ENCODE measurements around the gene ATL2.

ATL2 gene

DNA sequence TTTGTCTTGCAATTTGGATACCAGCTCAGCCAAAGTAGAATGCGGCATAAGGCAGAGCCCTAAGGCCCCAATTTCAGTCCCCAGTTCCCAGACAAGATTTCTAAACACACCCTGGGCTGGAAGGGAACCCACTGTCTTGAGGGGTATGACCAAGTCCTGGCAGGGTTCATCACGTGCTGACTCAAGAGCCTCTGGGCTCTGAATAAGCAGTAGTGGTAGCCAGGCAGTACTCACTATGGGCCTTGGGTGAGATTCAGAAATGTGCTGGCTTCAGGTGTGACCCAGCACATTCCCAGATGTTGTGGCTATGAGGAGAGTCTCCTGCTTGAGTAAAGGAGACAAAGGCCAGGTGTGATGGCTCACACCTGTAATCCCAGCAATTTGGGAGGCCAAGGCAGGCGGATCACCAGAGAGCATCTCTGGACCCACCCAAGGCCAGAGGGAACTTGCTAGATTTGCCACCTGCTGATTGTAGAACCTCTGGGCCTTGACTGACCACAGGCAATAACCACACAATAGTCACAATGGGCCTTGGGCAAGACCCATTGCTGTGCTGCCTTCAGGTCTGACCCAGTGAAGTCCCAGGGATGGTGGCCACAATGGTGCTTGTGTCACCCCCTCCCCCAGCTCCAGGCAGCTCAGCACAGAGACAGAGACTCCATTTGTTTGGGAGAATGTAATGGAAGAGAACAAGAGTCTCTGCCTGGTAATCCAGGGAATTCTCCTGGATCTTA, 74.9 kb downstream of the ATL2 start:
- peaks cover 3% of the 10 kb centered on the region for H3K4me1 ChIP-seq (ENCODE audit: insufficient read depth, insufficient read length)
- no peak overlapping the region for H3K9ac ChIP-seq (ENCODE audit: insufficient read length, low read depth)
- H3K4me3 ChIP-seq (ENCODE audit: insufficient read length, low read depth), result no peak overlapping the region
- no peak for DNase-seq (ENCODE audit: low read depth, low spot score)
- no peaks in the 10 kb centered on the region for H3K27me3 ChIP-seq (ENCODE audit: insufficient read depth, insufficient read length)
- H3K9me3 ChIP-seq (ENCODE audit: insufficient read depth, low read length), result no peaks in the 10 kb centered on the region
- H3K36me3 ChIP-seq (ENCODE audit: insufficient read depth, insufficient read length, low read length), result peaks cover 43% of the 10 kb centered on the region
- TF ChIP-seq SUZ12 (IDR thresholded peaks at IDR 0.05; ENCODE audit: extremely low read depth, insufficient read depth, insufficient read length), result no peak
- no peak for TF ChIP-seq YY1 (IDR thresholded peaks at IDR 0.05; ENCODE audit: insufficient read depth, insufficient read length)

DNA sequence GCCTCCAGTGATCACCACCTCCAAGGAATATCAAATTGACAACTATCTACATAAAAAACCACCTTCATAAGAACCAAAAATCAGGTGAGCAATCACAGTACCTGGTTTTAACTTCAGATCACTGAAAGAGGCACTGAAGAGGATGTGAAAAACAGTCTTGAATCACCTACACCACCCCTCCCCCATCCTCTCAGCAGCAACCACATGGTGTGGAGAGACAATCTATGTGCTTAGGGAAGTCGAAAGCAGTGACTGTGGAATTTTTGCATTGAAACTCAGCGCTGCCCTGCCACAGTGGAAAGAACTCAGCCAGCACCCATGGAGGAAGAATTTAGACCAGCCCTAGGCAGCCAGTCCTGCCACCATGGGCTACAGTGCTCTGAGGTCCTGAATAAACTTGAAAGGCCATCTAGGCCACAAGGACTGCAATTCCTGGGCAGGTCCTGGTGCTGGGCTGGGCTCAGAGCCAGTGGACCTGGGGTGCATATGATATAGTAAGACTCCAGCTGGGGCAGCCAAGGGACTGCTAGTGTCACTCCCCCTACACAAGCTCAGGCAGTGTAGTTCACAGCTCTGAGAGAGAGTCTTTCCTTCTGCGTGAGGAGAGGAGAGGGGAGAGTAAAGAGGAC, 75.6 kb downstream of the ATL2 start:
- Histone ChIP-seq H3K9me3 (ENCODE audit: insufficient read depth, low read length) (no peaks in the 10 kb centered on the region), H3K4me3 (ENCODE audit: insufficient read length, low read depth) (no peak overlapping the region), H3K36me3 (ENCODE audit: insufficient read depth, insufficient read length, low read length) (peaks cover 46% of the 10 kb centered on the region), H3K9ac (ENCODE audit: insufficient read length, low read depth) (no peak overlapping the region), H3K4me1 (ENCODE audit: insufficient read depth, insufficient read length) (peaks cover 3% of the 10 kb centered on the region), H3K27me3 (ENCODE audit: insufficient read depth, insufficient read length) (no peaks in the 10 kb centered on the region)
- TF ChIP-seq ZNF274 (IDR thresholded peaks at IDR 0.05; ENCODE audit: low read depth, low read length) (no peak), YY1 (IDR thresholded peaks at IDR 0.05; ENCODE audit: insufficient read depth, insufficient read length) (no peak), SUZ12 (IDR thresholded peaks at IDR 0.05; ENCODE audit: extremely low read depth, insufficient read depth, insufficient read length) (no peak)
- no peak for DNase-seq (ENCODE audit: low read depth, low spot score)

GRCh38 chr2:38298539-38298938, 78.5 kb downstream of the ATL2 start:
- H3K9ac ChIP-seq (ENCODE audit: insufficient read length, low read depth), result no peak overlapping the region
- no peaks in the 10 kb centered on the region for H3K9me3 ChIP-seq (ENCODE audit: insufficient read depth, low read length)
- H3K4me3 ChIP-seq (ENCODE audit: insufficient read length, low read depth), result no peak overlapping the region
- DNase-seq (ENCODE audit: low read depth, low spot score), result no peak
- TF ChIP-seq ZNF274 (IDR thresholded peaks at IDR 0.05; ENCODE audit: low read depth, low read length) (no peak), YY1 (IDR thresholded peaks at IDR 0.05; ENCODE audit: insufficient read depth, insufficient read length) (no peak), SUZ12 (IDR thresholded peaks at IDR 0.05; ENCODE audit: extremely low read depth, insufficient read depth, insufficient read length) (no peak)
- peaks cover 3% of the 10 kb centered on the region for H3K4me1 ChIP-seq (ENCODE audit: insufficient read depth, insufficient read length)
- H3K27me3 ChIP-seq (ENCODE audit: insufficient read depth, insufficient read length), result no peaks in the 10 kb centered on the region
- peaks cover 59% of the 10 kb centered on the region for H3K36me3 ChIP-seq (ENCODE audit: insufficient read depth, insufficient read length, low read length)

- no peak overlapping the region for H3K9ac ChIP-seq (ENCODE audit: insufficient read length, low read depth)
- peaks cover 46% of the 10 kb centered on the region for H3K36me3 ChIP-seq (ENCODE audit: insufficient read depth, insufficient read length, low read length)
- H3K4me3 ChIP-seq (ENCODE audit: insufficient read length, low read depth), result no peak overlapping the region
- H3K4me1 ChIP-seq (ENCODE audit: insufficient read depth, insufficient read length), result no peaks in the 10 kb centered on the region
- no peaks in the 10 kb centered on the region for H3K27me3 ChIP-seq (ENCODE audit: insufficient read depth, insufficient read length)
- no peak for DNase-seq (ENCODE audit: low read depth, low spot score)
- H3K9me3 ChIP-seq (ENCODE audit: insufficient read depth, low read length), result no peaks in the 10 kb centered on the region
- TF ChIP-seq YY1 (IDR thresholded peaks at IDR 0.05; ENCODE audit: insufficient read depth, insufficient read length), result no peak
- no peak for TF ChIP-seq ZNF274 (IDR thresholded peaks at IDR 0.05; ENCODE audit: low read depth, low read length)
- TF ChIP-seq SUZ12 (IDR thresholded peaks at IDR 0.05; ENCODE audit: extremely low read depth, insufficient read depth, insufficient read length), result no peak
Measured at GRCh38 chr2:38296197-38296780, 80.8 kb downstream of the ATL2 start.

DNA sequence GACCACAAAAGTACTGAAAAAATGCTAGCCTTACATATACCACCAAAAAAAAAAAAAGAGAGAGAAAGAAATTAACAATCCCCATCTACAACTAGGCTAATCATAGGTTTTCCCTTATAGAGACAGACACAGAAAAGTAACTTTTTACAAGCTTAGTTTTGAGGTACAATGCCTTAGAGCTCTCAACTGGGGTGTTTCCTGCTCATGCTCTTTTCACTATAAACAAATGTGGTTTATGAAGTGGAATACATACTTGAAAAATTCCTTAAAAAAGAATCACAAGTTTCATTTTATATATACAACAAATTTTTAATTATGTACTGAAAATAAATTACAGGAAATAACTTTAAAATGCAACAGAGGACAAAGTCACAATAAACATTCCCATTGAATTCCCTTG, 82.5 kb downstream of the ATL2 start:
- DNase-seq (ENCODE audit: low read depth, low spot score), result no peak
- no peaks in the 10 kb centered on the region for H3K9me3 ChIP-seq (ENCODE audit: insufficient read depth, low read length)
- H3K9ac ChIP-seq (ENCODE audit: insufficient read length, low read depth), result no peak overlapping the region
- H3K4me1 ChIP-seq (ENCODE audit: insufficient read depth, insufficient read length), result no peaks in the 10 kb centered on the region
- H3K36me3 ChIP-seq (ENCODE audit: insufficient read depth, insufficient read length, low read length), result peaks cover 46% of the 10 kb centered on the region
- H3K4me3 ChIP-seq (ENCODE audit: insufficient read length, low read depth), result no peak overlapping the region
- H3K27me3 ChIP-seq (ENCODE audit: insufficient read depth, insufficient read length), result no peaks in the 10 kb centered on the region
- TF ChIP-seq YY1 (IDR thresholded peaks at IDR 0.05; ENCODE audit: insufficient read depth, insufficient read length) (no peak), SUZ12 (IDR thresholded peaks at IDR 0.05; ENCODE audit: extremely low read depth, insufficient read depth, insufficient read length) (no peak), ZNF274 (IDR thresholded peaks at IDR 0.05; ENCODE audit: low read depth, low read length) (no peak)

DNA sequence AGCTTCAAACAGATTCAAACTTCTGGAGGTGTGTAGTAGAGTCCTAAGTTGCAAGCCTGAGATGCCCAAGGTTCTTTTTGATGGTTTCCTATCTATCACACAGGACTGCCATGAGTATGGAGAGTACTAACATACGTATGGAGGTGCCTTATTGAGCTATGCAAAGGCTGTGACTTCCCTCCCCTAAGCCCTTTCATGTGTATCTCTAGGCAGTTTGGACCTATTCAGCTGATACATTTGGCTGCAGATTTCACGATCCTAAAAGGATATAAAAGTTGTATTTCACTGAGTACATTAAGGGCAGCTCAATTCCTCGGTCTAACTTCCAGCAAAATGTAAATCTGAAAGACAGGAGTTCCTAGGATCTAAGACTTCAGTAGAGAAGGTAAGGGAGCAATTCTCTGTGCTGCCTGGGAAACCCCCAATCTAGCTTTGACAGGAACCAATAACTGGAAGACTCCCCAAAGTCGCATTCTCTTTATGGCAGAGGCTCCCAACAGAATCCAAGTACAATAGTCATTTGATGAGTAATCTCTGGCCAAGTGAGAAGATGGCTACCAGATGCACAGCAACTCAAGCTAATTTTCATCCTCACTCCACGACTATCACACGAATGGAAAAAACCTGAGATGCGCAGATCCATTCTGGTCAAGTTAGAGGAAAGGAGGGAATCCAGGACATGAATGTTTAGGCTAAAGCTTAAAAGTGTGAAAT, 83.8 kb downstream of the ATL2 start:
- Histone ChIP-seq H3K27me3 (ENCODE audit: insufficient read depth, insufficient read length) (no peaks in the 10 kb centered on the region), H3K4me1 (ENCODE audit: insufficient read depth, insufficient read length) (no peaks in the 10 kb centered on the region), H3K36me3 (ENCODE audit: insufficient read depth, insufficient read length, low read length) (peaks cover 34% of the 10 kb centered on the region)

DNA sequence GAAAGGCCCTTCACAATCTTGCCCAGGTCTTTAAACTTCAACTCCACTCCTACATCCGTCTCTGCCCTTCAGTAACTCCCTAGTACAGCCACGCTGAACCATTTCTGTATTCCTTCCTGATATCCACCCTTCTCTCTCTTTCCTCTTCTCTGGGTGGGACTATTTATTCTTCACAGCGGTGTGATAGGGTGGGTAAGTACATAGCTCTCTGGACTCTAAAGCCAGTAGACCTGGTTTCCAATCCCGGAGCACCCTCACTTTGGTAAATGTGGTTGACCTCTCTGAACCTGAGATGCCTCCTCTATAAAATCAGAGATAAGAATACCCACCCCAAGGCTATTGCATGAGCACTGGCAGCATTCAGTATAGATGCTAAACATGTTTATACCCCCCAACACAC, 86.7 kb downstream of the ATL2 start:
- TF ChIP-seq ZNF274 (IDR thresholded peaks at IDR 0.05; ENCODE audit: low read depth, low read length) (no peak), YY1 (IDR thresholded peaks at IDR 0.05; ENCODE audit: insufficient read depth, insufficient read length) (no peak), SUZ12 (IDR thresholded peaks at IDR 0.05; ENCODE audit: extremely low read depth, insufficient read depth, insufficient read length) (no peak)
- Histone ChIP-seq H3K9me3 (ENCODE audit: insufficient read depth, low read length) (no peaks in the 10 kb centered on the region), H3K4me3 (ENCODE audit: insufficient read length, low read depth) (no peak overlapping the region), H3K36me3 (ENCODE audit: insufficient read depth, insufficient read length, low read length) (peaks cover 7% of the 10 kb centered on the region), H3K27me3 (ENCODE audit: insufficient read depth, insufficient read length) (no peaks in the 10 kb centered on the region), H3K4me1 (ENCODE audit: insufficient read depth, insufficient read length) (no peaks in the 10 kb centered on the region), H3K9ac (ENCODE audit: insufficient read length, low read depth) (no peak overlapping the region)
- DNase-seq (ENCODE audit: low read depth, low spot score), result no peak

More for the DNA sequence above, 83.8 kb downstream of the ATL2 start:
- Histone ChIP-seq H3K9ac (ENCODE audit: insufficient read length, low read depth) (no peak overlapping the region), H3K4me3 (ENCODE audit: insufficient read length, low read depth) (no peak overlapping the region), H3K9me3 (ENCODE audit: insufficient read depth, low read length) (no peaks in the 10 kb centered on the region)
- no peak for TF ChIP-seq SUZ12 (IDR thresholded peaks at IDR 0.05; ENCODE audit: extremely low read depth, insufficient read depth, insufficient read length)
- no peak for TF ChIP-seq ZNF274 (IDR thresholded peaks at IDR 0.05; ENCODE audit: low read depth, low read length)
- no peak for TF ChIP-seq YY1 (IDR thresholded peaks at IDR 0.05; ENCODE audit: insufficient read depth, insufficient read length)
- no peak for DNase-seq (ENCODE audit: low read depth, low spot score)

Measured in NT2/D1 (cell line).